PFSK-1 (cell line): ENCODE data around the gene GATA3.

Experiments
- POLR2AphosphoS5 ChIP-seq: IDR thresholded peaks from 2 replicates; pipeline ENCODE4 v1.6.1; 2012; ENCODE audit warnings: low read depth, mild to moderate bottlenecking, control low read depth, low read length, moderate library complexity
- REST ChIP-seq, 2 experiments: IDR thresholded peaks; 2 replicates each; pipeline versions ENCODE4 v1.6.1 to v1.8.0; 2011 to 2012; ENCODE audit warnings: low read depth in 2 of 2, low read length in 2 of 2, control low read depth in 1 of 2, inconsistent platforms in 1 of 2, mild to moderate bottlenecking in 1 of 2, moderate library complexity in 1 of 2; ENCODE audit not compliant: insufficient read depth in 1 of 2
- SIN3A ChIP-seq: IDR thresholded peaks from 2 replicates; pipeline ENCODE4 v1.6.1; 2012; ENCODE audit warnings: mild to moderate bottlenecking, low read length, moderate library complexity, borderline replicate concordance; ENCODE audit not compliant: insufficient read depth
- TAF1 ChIP-seq: IDR thresholded peaks from 2 replicates; pipeline ENCODE4 v1.6.1; 2012; ENCODE audit warnings: low read length, control low read depth, borderline replicate concordance; ENCODE audit not compliant: insufficient read depth

GRCh38 chr10:8104721-8105120 is 50.2 kb downstream of the GATA3 start:
- no peak for TF ChIP-seq POLR2AphosphoS5
- no peak for TF ChIP-seq TAF1
- no peak for TF ChIP-seq SIN3A
- TF ChIP-seq REST (IDR thresholded peaks at IDR 0.05; ENCODE audit: insufficient read depth in 1 of 2, low read depth in 2 of 2, low read length in 2 of 2) = no peak
